GM12872 (cell line): ENCODE results near the gene SNRPA1.

Source experiments
- TF ChIP-seq, protein P1 (sequence below): IDR thresholded peaks from 3 replicates; pipeline ENCODE4 v1.5.1; 2011; ENCODE audit warnings: low read depth, mild to moderate bottlenecking, low read length, moderate library complexity; ENCODE audit not compliant: insufficient read depth

Gene SNRPA1

DNA sequence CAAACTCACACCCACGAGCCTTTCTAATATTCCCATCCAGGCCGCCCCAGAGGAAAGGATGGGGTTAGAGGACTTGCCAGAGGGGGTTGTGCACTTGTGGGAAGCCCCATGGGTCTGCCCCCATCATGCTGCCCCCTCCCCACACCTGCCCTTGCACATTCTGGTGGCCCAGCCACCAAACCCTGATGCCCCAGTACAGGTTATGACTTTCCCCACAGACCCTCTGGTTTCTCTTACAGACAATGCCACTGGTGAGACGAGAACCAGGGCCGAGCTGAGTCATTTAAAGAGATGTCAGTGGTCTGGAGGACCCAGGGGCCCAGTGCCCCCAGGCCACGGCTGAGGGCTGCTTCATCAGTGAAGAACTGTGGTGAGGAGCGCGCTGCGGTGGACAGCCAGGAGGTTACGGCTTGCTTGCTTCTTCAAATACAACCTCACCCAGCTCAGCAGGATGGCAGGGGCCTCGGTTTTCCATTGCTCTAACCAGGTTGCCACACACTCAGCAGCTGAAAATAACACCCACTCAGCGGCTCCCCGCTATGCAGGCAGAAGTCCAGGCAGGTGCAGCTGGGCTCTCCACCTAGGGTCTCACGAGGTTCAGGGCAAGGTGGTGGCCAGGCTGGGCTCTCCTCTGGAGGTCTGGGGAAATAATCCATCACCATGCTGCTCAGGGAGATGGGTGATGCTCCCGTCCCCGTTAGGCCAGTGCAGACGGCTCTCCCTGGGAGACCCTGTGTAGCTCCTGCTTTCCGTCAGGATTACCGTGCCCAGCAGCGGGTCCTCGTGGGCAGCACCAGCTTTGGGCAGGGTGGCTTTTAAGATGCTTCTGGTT, 13.8 kb upstream of the SNRPA1 start:
- TF ChIP-seq, protein P1, sequence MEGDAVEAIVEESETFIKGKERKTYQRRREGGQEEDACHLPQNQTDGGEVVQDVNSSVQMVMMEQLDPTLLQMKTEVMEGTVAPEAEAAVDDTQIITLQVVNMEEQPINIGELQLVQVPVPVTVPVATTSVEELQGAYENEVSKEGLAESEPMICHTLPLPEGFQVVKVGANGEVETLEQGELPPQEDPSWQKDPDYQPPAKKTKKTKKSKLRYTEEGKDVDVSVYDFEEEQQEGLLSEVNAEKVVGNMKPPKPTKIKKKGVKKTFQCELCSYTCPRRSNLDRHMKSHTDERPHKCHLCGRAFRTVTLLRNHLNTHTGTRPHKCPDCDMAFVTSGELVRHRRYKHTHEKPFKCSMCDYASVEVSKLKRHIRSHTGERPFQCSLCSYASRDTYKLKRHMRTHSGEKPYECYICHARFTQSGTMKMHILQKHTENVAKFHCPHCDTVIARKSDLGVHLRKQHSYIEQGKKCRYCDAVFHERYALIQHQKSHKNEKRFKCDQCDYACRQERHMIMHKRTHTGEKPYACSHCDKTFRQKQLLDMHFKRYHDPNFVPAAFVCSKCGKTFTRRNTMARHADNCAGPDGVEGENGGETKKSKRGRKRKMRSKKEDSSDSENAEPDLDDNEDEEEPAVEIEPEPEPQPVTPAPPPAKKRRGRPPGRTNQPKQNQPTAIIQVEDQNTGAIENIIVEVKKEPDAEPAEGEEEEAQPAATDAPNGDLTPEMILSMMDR = no peak

DNA sequence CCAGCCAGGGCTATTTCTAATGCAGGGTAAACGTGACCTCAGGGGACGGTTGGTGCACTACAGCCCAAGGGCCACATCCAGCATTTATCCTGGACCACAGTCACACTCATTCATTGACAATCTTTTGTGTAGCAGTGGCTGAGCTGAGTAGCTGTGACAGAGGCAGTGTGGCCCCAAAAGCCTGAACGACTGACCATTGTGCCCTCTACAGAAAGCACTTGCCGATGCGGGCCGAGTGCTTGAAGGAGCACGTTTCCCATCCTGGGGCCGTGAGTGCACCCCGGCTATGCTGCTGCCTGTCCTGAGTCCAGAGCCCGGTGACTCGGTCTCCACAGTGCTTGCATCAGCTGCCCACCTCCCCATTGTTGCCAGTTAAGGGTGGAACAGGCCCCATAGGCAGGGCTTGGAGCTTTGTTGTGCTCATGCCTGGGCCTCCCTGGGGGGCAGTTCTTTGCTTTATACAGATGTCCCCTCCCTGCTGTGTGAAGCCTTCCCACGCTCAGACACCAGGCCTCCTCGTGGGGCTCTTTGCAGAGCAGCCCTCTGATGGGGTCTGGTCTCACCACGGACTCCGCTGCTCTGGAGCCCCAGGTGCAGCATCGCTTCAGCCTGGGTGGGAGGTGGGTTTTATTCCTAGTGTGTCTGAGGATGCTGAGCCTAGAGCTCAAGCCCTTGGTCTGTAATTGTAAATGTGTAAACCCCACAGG, 13.0 kb upstream of the SNRPA1 start:
- TF ChIP-seq, protein P1 = no peak

DNA sequence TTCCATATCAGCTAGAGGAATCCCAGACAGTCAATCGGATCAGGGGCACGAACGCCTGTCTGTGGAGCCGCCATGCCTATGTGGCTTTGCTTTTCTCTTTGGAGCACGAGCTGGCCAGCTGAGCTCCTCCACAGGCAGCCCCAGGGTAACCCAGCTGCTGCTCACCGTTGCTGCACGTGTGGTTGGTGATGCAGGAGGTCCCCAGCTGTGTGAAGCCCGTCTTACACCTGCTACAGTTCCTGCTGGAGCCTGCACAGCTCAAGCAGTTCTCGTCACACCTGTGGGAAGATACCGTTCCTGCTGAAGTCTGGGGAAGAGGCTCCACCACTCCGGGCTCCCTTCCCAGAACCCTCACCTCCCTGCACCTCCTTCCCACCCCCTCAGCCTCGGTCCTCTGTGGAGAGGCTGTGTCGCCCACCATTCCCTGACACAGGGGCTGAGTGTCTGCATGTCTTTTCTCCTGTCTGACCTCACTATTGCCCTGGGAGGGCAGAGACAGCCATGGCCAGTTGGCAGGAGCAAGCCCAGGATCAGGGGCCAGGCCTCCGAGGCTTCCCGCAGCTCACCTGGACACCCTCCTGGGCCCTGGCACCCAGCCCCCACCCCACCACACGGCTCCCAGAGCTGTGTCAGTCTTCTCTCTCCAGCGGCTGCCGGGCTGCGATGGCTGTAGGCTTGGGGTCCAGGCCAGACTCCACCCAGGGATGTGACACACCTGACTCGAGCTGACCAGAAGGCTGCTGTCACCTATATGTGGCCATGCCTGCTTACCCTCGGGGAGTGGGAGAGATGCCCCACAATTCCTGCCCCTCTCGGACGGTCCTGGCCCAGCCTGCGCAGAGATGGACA, 12.2 kb upstream of the SNRPA1 start:
- TF ChIP-seq, protein P1 = no peak

DNA sequence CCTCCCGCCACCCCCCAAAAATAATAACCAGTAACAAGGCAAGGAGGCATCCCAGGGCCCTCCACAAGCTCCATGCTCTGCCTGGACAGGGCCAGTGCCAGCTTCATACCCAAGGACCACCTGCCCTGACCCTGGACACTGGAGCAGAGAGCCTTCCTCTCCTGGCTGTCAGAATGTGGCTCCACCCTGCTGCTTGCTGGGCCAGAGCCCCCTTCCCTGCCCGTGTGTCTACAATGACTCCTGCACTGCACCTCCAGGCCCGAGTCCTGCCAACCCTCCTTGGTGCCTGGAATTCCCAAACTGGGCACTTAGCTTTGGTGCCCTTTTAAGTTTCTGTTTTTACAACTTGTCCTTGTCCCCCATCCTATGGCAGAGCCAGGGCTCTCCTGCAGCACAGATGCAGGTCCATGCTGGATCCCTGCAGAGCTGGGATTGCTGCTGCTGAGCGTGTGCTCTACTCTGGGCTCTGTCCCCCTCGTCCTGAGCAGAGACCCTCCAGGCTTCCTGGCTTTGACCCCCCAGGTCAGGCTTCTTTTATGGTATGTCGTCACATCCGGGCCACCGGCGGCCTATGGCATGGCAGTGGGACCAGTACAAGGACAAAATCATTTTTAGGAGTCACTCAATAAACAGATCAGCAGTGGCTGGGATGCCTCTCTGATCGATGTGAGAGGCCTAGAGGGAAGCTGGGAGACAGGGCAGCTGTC, 11.4 kb upstream of the SNRPA1 start:
- TF ChIP-seq, protein P1 = no peak

DNA sequence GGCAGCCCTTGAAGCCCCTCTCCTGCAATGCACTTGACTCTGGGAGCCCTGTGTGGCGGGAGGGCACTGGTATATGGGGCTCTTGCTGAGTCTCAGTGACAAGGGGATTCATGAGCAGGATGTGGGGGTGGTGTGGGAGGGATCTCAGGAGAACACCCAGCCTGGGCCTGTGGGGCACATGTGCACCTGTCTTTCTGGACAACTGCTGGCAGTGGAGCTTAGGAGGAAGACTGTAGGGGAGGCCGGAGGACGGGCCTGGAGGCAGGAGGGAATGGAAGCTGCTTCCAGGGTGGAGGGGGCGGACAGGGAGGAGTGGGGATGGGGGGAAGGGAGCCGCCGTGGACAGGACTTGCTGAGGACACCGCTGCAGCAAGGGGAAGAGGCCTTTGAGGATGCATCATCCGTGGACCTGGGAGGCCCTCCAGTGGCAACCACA, 10.8 kb upstream of the SNRPA1 start:
- TF ChIP-seq, protein P1 = no peak

DNA sequence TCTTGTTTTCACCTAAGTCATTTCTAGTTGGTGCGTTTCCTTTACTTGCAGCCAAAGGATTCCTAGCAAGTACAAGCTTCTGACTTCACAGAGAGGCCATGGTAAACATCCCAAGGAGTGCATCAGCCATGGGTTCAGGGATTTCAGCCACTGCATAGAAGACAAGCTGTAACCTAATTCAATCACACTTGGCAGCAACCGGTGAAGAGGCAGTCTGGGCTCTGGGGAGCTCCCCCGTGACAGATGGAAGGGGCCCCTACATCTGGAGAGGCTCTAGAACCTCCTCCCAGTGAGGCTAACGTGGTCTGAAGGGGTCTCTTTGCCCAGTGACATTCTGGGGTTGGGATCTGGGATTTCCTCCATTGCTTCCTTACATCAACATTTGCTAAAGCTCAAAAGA, 8.4 kb upstream of the SNRPA1 start:
- TF ChIP-seq, protein P1 = no peak
